ENCODE results near the gene OLR1. TPM values are rescaled to one million over a fixed set of nuclear protein-coding genes. Genes with fewer than 3 reads are reported as not detected.
A peak's percentile ranks its signal among the peaks of the same experiment; 100 is the strongest.

The OLR1 gene
- total RNA-seq, 2 donors from 2014 or later = 0.66 to 5.7 TPM

DNA sequence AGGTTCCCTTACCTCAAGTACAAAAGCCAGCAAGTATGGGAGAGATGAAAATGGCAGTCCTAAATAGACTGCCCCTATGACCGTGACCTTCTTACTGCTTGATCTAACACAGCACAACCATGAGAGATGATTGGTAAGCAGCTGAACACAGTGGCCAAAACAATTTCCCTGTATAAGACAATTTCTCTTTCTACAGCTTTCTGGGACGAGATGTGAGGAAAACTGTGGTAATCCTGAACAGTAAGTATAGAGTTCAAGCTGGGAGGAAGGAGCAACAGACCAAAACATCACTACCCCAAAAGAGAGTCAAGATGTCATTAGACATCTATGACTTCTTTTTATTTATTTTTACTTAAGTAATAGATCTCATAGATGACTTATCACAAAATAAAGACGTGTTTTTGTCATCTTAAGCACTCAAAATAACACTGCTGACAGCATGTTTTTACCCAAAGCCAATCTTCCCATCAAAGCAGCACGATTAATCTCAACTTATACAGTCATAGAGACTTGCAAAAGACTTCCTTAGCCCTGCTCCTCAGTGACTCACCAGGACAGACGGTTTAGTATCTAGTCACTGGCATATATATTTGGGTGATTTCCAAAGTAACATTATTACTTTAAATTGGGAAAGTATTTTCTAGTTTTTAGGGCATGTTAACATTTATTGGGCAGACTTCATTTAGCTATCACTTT lies 10.6 kb upstream of the OLR1 start:
- TF ChIP-seq POLR2A (IDR thresholded peaks at IDR 0.05) = no peak
- TF ChIP-seq, protein P1, sequence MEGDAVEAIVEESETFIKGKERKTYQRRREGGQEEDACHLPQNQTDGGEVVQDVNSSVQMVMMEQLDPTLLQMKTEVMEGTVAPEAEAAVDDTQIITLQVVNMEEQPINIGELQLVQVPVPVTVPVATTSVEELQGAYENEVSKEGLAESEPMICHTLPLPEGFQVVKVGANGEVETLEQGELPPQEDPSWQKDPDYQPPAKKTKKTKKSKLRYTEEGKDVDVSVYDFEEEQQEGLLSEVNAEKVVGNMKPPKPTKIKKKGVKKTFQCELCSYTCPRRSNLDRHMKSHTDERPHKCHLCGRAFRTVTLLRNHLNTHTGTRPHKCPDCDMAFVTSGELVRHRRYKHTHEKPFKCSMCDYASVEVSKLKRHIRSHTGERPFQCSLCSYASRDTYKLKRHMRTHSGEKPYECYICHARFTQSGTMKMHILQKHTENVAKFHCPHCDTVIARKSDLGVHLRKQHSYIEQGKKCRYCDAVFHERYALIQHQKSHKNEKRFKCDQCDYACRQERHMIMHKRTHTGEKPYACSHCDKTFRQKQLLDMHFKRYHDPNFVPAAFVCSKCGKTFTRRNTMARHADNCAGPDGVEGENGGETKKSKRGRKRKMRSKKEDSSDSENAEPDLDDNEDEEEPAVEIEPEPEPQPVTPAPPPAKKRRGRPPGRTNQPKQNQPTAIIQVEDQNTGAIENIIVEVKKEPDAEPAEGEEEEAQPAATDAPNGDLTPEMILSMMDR (IDR thresholded peaks at IDR 0.05) = no peak
- intact Hi-C loops (cut with DNase I) = no loop called here
- no peaks in the 10 kb centered on the region for H3K9me3 ChIP-seq
- ATAC-seq (no peak), DNase-seq (peak in 1 of 4 donors; percentile 22)
- 29 to 43% methylated on average over 5 of the region's 5 CpGs for WGBS, 2 donors
- no peaks in the 10 kb centered on the region for H3K27me3 ChIP-seq
- no peaks in the 10 kb centered on the region for H3K4me1 ChIP-seq
- H3K36me3 ChIP-seq (replicated peaks in 1 of 2; ENCODE audit: insufficient read depth in 1 of 2, low read depth in 2 of 2) = no peaks in the 10 kb centered on the region
- peak overlapping the region in 1 of 4 donors; percentile 17 for H3K27ac ChIP-seq
- no peak overlapping the region for H3K4me3 ChIP-seq

GRCh38 chr12:10179776-10180181 lies 7.8 kb upstream of the OLR1 start:
- DNase-seq (no peak), ATAC-seq (no peak)
- no peaks in the 10 kb centered on the region for H3K27me3 ChIP-seq
- intact Hi-C loops (cut with DNase I) = no loop called here
- H3K36me3 ChIP-seq (replicated peaks in 1 of 2; ENCODE audit: insufficient read depth in 1 of 2, low read depth in 2 of 2) = no peaks in the 10 kb centered on the region
- H3K27ac ChIP-seq = no peak overlapping the region
- no peak for TF ChIP-seq POLR2A (IDR thresholded peaks at IDR 0.05)
- TF ChIP-seq, protein P1 (IDR thresholded peaks at IDR 0.05) = no peak
- 48 to 49% methylated on average over 5 of the region's 5 CpGs for WGBS, 2 donors
- no peak overlapping the region for H3K4me3 ChIP-seq
- H3K9me3 ChIP-seq = no peaks in the 10 kb centered on the region
- H3K4me1 ChIP-seq = no peaks in the 10 kb centered on the region

DNA sequence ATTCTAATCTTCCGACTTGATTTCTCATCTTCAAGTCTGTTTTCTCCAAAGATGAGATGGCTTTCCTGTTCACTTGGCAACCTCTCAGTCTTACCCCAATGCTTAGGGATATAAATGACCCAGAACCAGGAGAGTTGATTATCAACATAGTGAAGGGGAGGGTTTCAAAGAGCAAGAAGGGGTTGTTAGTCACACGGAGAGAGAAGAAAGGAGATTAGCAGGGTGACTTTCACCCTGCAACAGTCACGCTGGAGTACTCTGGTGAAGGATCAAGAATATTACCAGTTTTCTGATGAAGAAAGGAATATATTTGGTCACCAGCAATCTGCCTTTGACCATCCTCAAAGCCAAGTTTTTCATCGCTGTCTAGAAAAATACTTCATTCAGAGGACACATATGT lies 6.9 kb upstream of the OLR1 start, which contains the start of gene TMEM52B:
Gene TMEM52B, plus strand, starts transcription at position 212 of the 400 bp plus-strand sequence. CDS start 543 bp downstream, outside the sequence.
- H3K27me3 ChIP-seq = no peaks in the 10 kb centered on the region
- no peak within 1 kb of the TSS for H3K27ac ChIP-seq
- intact Hi-C loops (cut with DNase I) = no loop called here
- H3K4me3 ChIP-seq = no peak within 1 kb of the TSS
- ATAC-seq (no peak), DNase-seq (no peak)
- H3K9me3 ChIP-seq = no peaks in the 10 kb centered on the region
- 52 to 55% methylated on average over 4 of the region's 4 CpGs for WGBS, 2 donors
- TF ChIP-seq POLR2A (IDR thresholded peaks at IDR 0.05) = no peak
- TF ChIP-seq, protein P1 (IDR thresholded peaks at IDR 0.05) = no peak
- no peaks in the 10 kb centered on the region for H3K4me1 ChIP-seq
- no peaks in the 10 kb centered on the region for H3K36me3 ChIP-seq (replicated peaks in 1 of 2; ENCODE audit: insufficient read depth in 1 of 2, low read depth in 2 of 2)

- no peak for DNase-seq
- H3K27me3 ChIP-seq = no peaks in the 10 kb centered on the region
Measured at GRCh38 chr12:10175846-10176636, 4.1 kb upstream of the OLR1 start.

More at GRCh38 chr12:10175846-10176636, 4.1 kb upstream of the OLR1 start:
- H3K36me3 ChIP-seq (replicated peaks in 1 of 2; ENCODE audit: insufficient read depth in 1 of 2, low read depth in 2 of 2) = no peaks in the 10 kb centered on the region
- ATAC-seq = no peak
- no peak overlapping the region for H3K4me3 ChIP-seq
- H3K4me1 ChIP-seq = no peaks in the 10 kb centered on the region
- H3K27ac ChIP-seq = no peak overlapping the region
- no peak for TF ChIP-seq POLR2A (IDR thresholded peaks at IDR 0.05)
- TF ChIP-seq, protein P1 (IDR thresholded peaks at IDR 0.05) = no peak
- 59 to 75% methylated on average over 5 of the region's 5 CpGs for WGBS, 2 donors
- intact Hi-C loops (cut with DNase I) = no loop called here
- no peaks in the 10 kb centered on the region for H3K9me3 ChIP-seq
